Measurements from ENCODE around the gene SERPINB8. TPM values are rescaled to one million over a fixed set of nuclear protein-coding genes. Genes with fewer than 3 reads are reported as not detected.

The SERPINB8 gene
- 19.6 and 21.8 TPM in 2 replicates for total RNA-seq

GRCh38 chr18:63969942-63970808, at the start of gene SERPINB8:
Gene SERPINB8 (plus strand): TSS chr18:63970081. CDS start chr18:63978309, 8,228 bp downstream.

DNA sequence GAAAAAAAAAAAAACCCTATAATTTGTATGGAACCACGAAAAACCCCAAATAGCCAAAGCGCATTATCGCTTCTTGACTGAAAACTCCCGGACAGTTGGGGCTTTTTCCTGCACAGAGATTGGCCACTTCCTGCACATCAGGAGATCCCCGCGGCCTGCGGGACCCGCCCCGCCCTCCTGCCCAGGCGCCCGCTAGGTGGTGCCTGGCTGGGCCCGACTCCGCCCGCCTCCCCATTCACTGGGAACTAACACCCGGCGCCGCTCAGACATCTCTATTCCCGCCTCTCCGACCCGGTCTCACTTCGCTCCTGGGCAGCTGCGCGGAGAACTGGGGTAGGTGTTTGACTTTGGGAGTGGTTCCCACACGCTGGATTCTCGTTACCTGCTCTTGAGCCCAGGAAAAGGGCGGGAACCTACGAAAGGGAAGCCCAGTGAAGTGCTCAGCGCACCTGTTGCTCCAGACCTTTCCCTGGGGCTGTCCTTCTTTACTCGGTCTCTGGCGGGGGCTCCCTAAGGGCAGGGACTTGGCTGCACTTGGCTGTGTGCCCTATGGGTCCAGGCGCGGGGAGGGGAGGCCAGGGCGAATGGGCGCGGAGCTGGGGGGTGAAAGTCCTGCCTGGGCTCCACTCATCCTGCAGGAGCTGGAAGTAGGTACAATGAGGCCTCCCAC, 20.7 kb upstream of the SERPINB8 start, which contains the start of gene HMSD:
HMSD (plus strand) TSS at position 234 of the 670 bp plus-strand sequence. CDS start 4,155 bp downstream, outside the sequence.

Other genes starting within 250 kb of the SERPINB8 start
- gene SERPINB7, start 194.7 kb upstream of the SERPINB8 start, total RNA-seq, result 0.11 TPM in 1 of 2 replicates, not detected in the other
- 0.22 TPM in 1 of 2 replicates, not detected in the other for gene SERPINB2, start 82.4 kb upstream of the SERPINB8 start, total RNA-seq
- not detected in 2 replicates for gene SERPINB10, start 62.1 kb upstream of the SERPINB8 start, total RNA-seq
- 0.11 TPM in 1 of 2 replicates, not detected in the other for gene HMSD, start 20.8 kb upstream of the SERPINB8 start, total RNA-seq
- not detected in 2 replicates for gene LINC00305, start 179.0 kb downstream of the SERPINB8 start, total RNA-seq